ENCODE results near the gene RABL2B.

RABL2B gene

GRCh38 chr22:50738649-50739227, 44.7 kb downstream of the RABL2B start:
- no peak for DNase-seq (ENCODE audit: low read depth in 4 of 4, low spot score in 1 of 4)

- no peak for DNase-seq (ENCODE audit: low read depth in 4 of 4, low spot score in 1 of 4)
Measured at GRCh38 chr22:50737728-50738648, 45.4 kb downstream of the RABL2B start, which contains the start of gene ACR. TSS of gene ACR (plus strand) at chr22:50738204. CDS start at chr22:50738236, 32 bp downstream.

GRCh38 chr22:50735739-50736030, 47.8 kb downstream of the RABL2B start:
- DNase-seq (ENCODE audit: low read depth in 4 of 4, low spot score in 1 of 4), result no peak

- DNase-seq (ENCODE audit: low read depth in 4 of 4, low spot score in 1 of 4), result no peak
Measured at GRCh38 chr22:50734986-50735738, 48.3 kb downstream of the RABL2B start.

GRCh38 chr22:50734343-50734771, 49.1 kb downstream of the RABL2B start:
- DNase-seq (ENCODE audit: low read depth in 4 of 4, low spot score in 1 of 4), result no peak

GRCh38 chr22:50733521-50734342, 49.7 kb downstream of the RABL2B start:
- DNase-seq (ENCODE audit: low read depth in 4 of 4, low spot score in 1 of 4), result no peak

GRCh38 chr22:50732681-50733080, 50.8 kb downstream of the RABL2B start:
- no peak for DNase-seq (ENCODE audit: low read depth in 4 of 4, low spot score in 1 of 4)

- peak; percentile 7 to 43 (median 22) for DNase-seq (ENCODE audit: low read depth in 4 of 4, low spot score in 1 of 4)
Measured at GRCh38 chr22:50731811-50732624, 51.4 kb downstream of the RABL2B start.

- no peak for DNase-seq (ENCODE audit: low read depth in 4 of 4, low spot score in 1 of 4)
Measured at GRCh38 chr22:50730941-50731661, 52.3 kb downstream of the RABL2B start.

- no peak for DNase-seq (ENCODE audit: low read depth in 4 of 4, low spot score in 1 of 4)
Measured at GRCh38 chr22:50730013-50730891, 53.2 kb downstream of the RABL2B start.

GRCh38 chr22:50729391-50730012, 53.9 kb downstream of the RABL2B start:
- DNase-seq (ENCODE audit: low read depth in 4 of 4, low spot score in 1 of 4), result no peak

GRCh38 chr22:50728523-50728931, 54.9 kb downstream of the RABL2B start:
- no peak for DNase-seq (ENCODE audit: low read depth in 4 of 4, low spot score in 1 of 4)

GRCh38 chr22:50727678-50728522, 55.5 kb downstream of the RABL2B start:
- no peak for DNase-seq (ENCODE audit: low read depth in 4 of 4, low spot score in 1 of 4)

GRCh38 chr22:50726643-50727340, 56.6 kb downstream of the RABL2B start:
- no peak for DNase-seq (ENCODE audit: low read depth in 4 of 4, low spot score in 1 of 4)

GRCh38 chr22:50725597-50725996, 57.8 kb downstream of the RABL2B start:
- DNase-seq (ENCODE audit: low read depth in 4 of 4, low spot score in 1 of 4), result no peak

- no peak for DNase-seq (ENCODE audit: low read depth in 4 of 4, low spot score in 1 of 4)
Measured at GRCh38 chr22:50724616-50725015, 58.8 kb downstream of the RABL2B start.

GRCh38 chr22:50723991-50724390, 59.4 kb downstream of the RABL2B start:
- DNase-seq (ENCODE audit: low read depth in 4 of 4, low spot score in 1 of 4), result no peak

Measured in stimulated activated CD4-positive, alpha-beta T cell treated with anti-CD3 and anti-CD28 coated beads, Interleukin-1b, Interleukin-23, amount 100 ng/mL, for 24 hours (primary cell).